ENCODE results near the gene GRWD1. TPM values are rescaled to one million over a fixed set of nuclear protein-coding genes. Genes with fewer than 3 reads are reported as not detected.

Gene GRWD1
- polyA plus RNA-seq, 1 experiment: 16.0 TPM

- POLR2A ChIA-PET: no interaction called here
- Histone ChIP-seq H3K9me3 (ENCODE audit: control insufficient read depth, insufficient read depth, low read length) (no peaks in the 10 kb centered on the region; the same call in 1 of the 2 replicates), H3K27me3 (ENCODE audit: control insufficient read depth, insufficient read depth, low read length) (no peaks in the 10 kb centered on the region), H3K4me3 (ENCODE audit: low read depth, low read length) (no peak overlapping the region), H3K27ac (ENCODE audit: low read depth, low read length) (no peak overlapping the region)
- CTCF ChIA-PET: no interaction called here
- no peak for TF ChIP-seq CTCF (IDR thresholded peaks at IDR 0.05; ENCODE audit: low read depth, low read length)
- no peak for DNase-seq (ENCODE audit: low read depth, low spot score)
Measured at GRCh38 chr19:48415806-48416221, 30.0 kb upstream of the GRWD1 start.

- ChIA-PET CTCF (interaction anchor here (1.6 kb wide), 1 partner anchor 26 kb away, joined by 4 read pairs; the partner anchor contains the start of gene KDELR1), POLR2A (no interaction called here)
- Histone ChIP-seq H3K9me3 (ENCODE audit: control insufficient read depth, insufficient read depth, low read length) (no peaks in the 10 kb centered on the region; the same call in 1 of the 2 replicates), H3K27me3 (ENCODE audit: control insufficient read depth, insufficient read depth, low read length) (no peaks in the 10 kb centered on the region), H3K4me3 (ENCODE audit: low read depth, low read length) (no peak overlapping the region), H3K27ac (ENCODE audit: low read depth, low read length) (no peak overlapping the region)
- no peak for DNase-seq (ENCODE audit: low read depth, low spot score)
- no peak for TF ChIP-seq CTCF (IDR thresholded peaks at IDR 0.05; ENCODE audit: low read depth, low read length)
Measured at GRCh38 chr19:48417421-48417820, 28.4 kb upstream of the GRWD1 start.

- peak; percentile 15; the same call in 1 of the 2 replicates for TF ChIP-seq CTCF (IDR thresholded peaks at IDR 0.05; ENCODE audit: low read depth, low read length)
- ChIA-PET POLR2A (no interaction called here), CTCF (interaction anchor here (0.6 to 1.1 kb wide), 2 partner anchors 26 to 75 kb away, joined by 3 read pairs; no protein-coding TSS in a partner anchor)
- Histone ChIP-seq H3K27me3 (ENCODE audit: control insufficient read depth, insufficient read depth, low read length) (no peaks in the 10 kb centered on the region), H3K27ac (ENCODE audit: low read depth, low read length) (no peak overlapping the region), H3K9me3 (ENCODE audit: control insufficient read depth, insufficient read depth, low read length) (no peaks in the 10 kb centered on the region; the same call in 1 of the 2 replicates), H3K4me3 (ENCODE audit: low read depth, low read length) (no peak overlapping the region)
- no peak for DNase-seq (ENCODE audit: low read depth, low spot score)
Measured at GRCh38 chr19:48418317-48419064, 27.3 kb upstream of the GRWD1 start.

- Histone ChIP-seq H3K27ac (ENCODE audit: low read depth, low read length) (no peak overlapping the region), H3K27me3 (ENCODE audit: control insufficient read depth, insufficient read depth, low read length) (no peaks in the 10 kb centered on the region), H3K4me3 (ENCODE audit: low read depth, low read length) (no peak overlapping the region), H3K9me3 (ENCODE audit: control insufficient read depth, insufficient read depth, low read length) (no peaks in the 10 kb centered on the region; the same call in 1 of the 2 replicates)
- ChIA-PET CTCF (interaction anchor here (0.6 to 1.1 kb wide), 2 partner anchors 26 to 929 kb away, joined by 3 read pairs; no protein-coding TSS in a partner anchor), POLR2A (interaction anchor here (1.7 kb wide), 1 partner anchor 28 kb away, joined by 4 read pairs; the partner anchor contains the start of gene KDELR1)
- TF ChIP-seq CTCF (IDR thresholded peaks at IDR 0.05; ENCODE audit: low read depth, low read length): no peak
- no peak for DNase-seq (ENCODE audit: low read depth, low spot score)
Measured at GRCh38 chr19:48419158-48419920, 26.4 kb upstream of the GRWD1 start.

All from AG04450 (cell line).